Ishikawa (cell line): ENCODE data around the gene HRK.

Experiments
- YY1 ChIP-seq: IDR thresholded peaks from 2 replicates; pipeline ENCODE4 v1.6.1; 2012; ENCODE audit warnings: low read depth
- ZBTB7A ChIP-seq: IDR thresholded peaks from 2 replicates; pipeline ENCODE4 v1.6.1; 2012; ENCODE audit warnings: low read depth

DNA sequence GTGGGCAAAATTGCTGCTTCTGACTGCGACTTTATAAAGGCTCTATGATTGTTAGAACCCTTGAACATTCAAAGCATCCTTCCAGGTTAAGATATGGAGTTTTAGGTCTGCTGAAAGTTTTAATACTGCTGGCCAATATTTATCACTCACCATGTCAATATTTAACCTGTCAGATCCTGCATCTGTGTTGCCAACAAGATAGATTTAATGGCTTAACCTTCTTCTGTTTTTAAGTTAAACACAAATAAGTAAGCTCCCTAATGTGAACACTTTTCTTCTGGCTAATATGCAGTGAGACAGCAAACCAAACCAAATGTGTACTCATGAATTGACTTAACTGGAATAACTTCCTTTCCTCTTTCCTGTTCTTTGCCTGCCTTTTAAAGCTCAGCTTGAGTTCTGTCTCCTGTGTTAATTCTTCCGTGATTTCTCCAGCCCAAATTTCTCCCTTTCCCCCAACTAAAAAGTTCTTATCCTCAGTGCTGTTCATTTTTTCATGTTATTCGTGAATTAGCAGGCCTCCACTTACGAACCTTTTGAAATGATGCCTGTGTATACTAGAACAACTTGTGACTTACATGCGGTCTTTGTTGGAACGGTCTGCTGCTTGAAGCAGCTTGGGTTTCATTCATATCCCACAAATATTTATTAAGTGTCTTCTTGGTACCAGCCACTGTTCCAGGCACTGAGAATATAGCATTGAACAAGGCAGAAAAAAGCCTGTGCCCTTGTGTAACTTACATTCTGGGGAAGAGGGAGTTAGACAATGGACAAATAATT is 38.7 kb upstream of the HRK start:
- no peak for TF ChIP-seq YY1
- no peak for TF ChIP-seq ZBTB7A
